Ovary (tissue), 9 donors: ENCODE measurements around the gene BRIP1. TPM values are rescaled to one million over a fixed set of nuclear protein-coding genes. Genes with fewer than 3 reads are reported as not detected.

Source experiments
- DNase-seq, 5 donors: peaks; one replicate each; pipeline ENCODE4 v3.0.0-alpha.2; 2019 to 2020
- H3K27ac ChIP-seq, 2 donors: fragments of 200-600 bp; one replicate each; pipeline versions ENCODE4 v1.5.1 to v1.8.0; 2019 to 2022
- H3K27me3 ChIP-seq: fragments of 200-600 bp; one replicate; pipeline ENCODE4 v1.8.0; 2022
- H3K36me3 ChIP-seq: fragments of 200-600 bp; sonication (generic); one replicate; pipeline ENCODE4 v1.5.1; 2019
- H3K4me1 ChIP-seq: one replicate; pipeline ENCODE4 v1.8.1; 2013; ENCODE audit warnings: mild to moderate bottlenecking, moderate library complexity; ENCODE audit not compliant: insufficient read depth
- H3K4me3 ChIP-seq: fragments of 200-600 bp; sonication (generic); one replicate; pipeline ENCODE4 v1.5.1; 2017
- H3K9me3 ChIP-seq, 2 donors: fragments of 200-600 bp in 1 of 2; sonication (generic) in 1 of 2; one replicate each; pipeline versions ENCODE4 v1.5.1 to v1.8.1; 2013 to 2019; ENCODE audit warnings: mild to moderate bottlenecking in 1 of 2, moderate library complexity in 1 of 2
- EP300 ChIP-seq: sonication (generic); formaldehyde crosslinking; IDR thresholded peaks from one replicate; pipeline ENCODE4 v1.6.1; 2017; ENCODE audit warnings: antibody characterized with exemption
- POLR2A ChIP-seq: fragments of 450-650 bp; IDR thresholded peaks from one replicate; pipeline ENCODE4 v1.6.1; 2017; ENCODE audit warnings: antibody characterized with exemption, mild to moderate bottlenecking, moderate library complexity
- WGBS, 3 donors: extraction: QIAGEN DNeasy Blood & Tissue Kit in 1 of 3; methylation state at CpG; one replicate each; pipeline versions ENCODE4 v1.1.5 to v1.1.7; 2013 to 2017; 5-methylcytosine and 5-hydroxymethylcytosine counted together
- intact Hi-C, 4 donors: fragments of 100-400 bp; cut with DNase I; formaldehyde crosslinking; loops; one replicate each; pipeline versions ENCODE4 v1.11.0 to v1.15.1; 2022 to 2023
- polyA plus RNA-seq, 2 donors: library from polyadenylated mRNA; stranded (reverse); fragments of 200-250 nt in 1 of 2; fragments of 350-450 nt in 1 of 2; fragmentation: Illumina TruSeq in 1 of 2; extraction: RNeasy Lipid Tissue Mini Kit (QIAGEN cat#74804) in 1 of 2; gene quantifications; one replicate each; pipeline ENCODE4 v1.2.3, GENCODE V29; 2013 to 2014
- total RNA-seq, 7 donors: library from RNA; depleted of rRNA in 2 of 7; stranded (reverse); fragments of >200 nt in 2 of 7; fragmentation: NEBNext Ultra II Directional in 3 of 7; extraction: Animal tissue kit (Norgen Biotek cat#: 25700) in 3 of 7; gene quantifications; one replicate each; pipeline versions ENCODE4 v1.1.0 to v1.2.4, GENCODE V29; 2016 to 2023
- TF ChIP-seq, protein P1 (sequence below), 3 donors: fragments of 450-650 bp in 2 of 3; fragments of 200-600 bp in 1 of 3; IDR thresholded peaks; one replicate each; pipeline versions ENCODE4 v1.5.1 to v1.8.0; 2016 to 2022; ENCODE audit warnings: antibody characterized with exemption in 3 of 3, mild to moderate bottlenecking in 1 of 3
- donor health status: DM: no; HTN: no; CAD: no; lungs with moderate emphysema.
- donor health status: DM: no; HTN: no; CAD: no.
- donor health status: Bipolar disorder and iron deficiency.
- donor health status: DM: yes; HTN: yes; CAD: no.
- donor health status: DM: no; HTN: no; CAD: no.
- donor health status: DM: yes; HTN: yes; CAD: no.

BRIP1 gene
- total and polyA plus RNA-seq, 9 donors = 0.11 to 2.3 (median 1.1) TPM

DNA sequence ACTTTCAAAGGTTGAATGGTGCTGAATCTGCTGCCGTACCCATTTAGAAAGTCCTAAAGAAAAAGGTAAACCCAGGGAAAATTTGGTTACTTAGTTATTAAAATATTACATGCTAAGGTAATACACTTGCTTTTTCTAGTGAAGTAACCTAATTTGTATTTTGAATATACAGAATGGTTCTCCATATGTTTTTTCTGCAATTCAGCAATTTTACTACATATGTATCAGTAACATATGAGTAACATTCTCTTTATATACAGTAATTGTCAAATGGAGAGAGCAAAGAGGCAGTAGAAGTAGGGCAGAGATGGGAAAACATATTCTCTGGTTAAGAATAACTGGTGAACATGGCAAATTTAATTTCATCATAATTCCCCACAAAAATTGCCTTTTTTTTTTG is 177.2 kb downstream of the BRIP1 start:
- intact Hi-C loops = no loop called here
- H3K27me3 ChIP-seq = no peaks in the 10 kb centered on the region
- H3K27ac ChIP-seq = no peak overlapping the region
- no peaks in the 10 kb centered on the region for H3K4me1 ChIP-seq
- no peak for DNase-seq
- no peak for TF ChIP-seq EP300
- TF ChIP-seq POLR2A = no peak
- TF ChIP-seq, protein P1, sequence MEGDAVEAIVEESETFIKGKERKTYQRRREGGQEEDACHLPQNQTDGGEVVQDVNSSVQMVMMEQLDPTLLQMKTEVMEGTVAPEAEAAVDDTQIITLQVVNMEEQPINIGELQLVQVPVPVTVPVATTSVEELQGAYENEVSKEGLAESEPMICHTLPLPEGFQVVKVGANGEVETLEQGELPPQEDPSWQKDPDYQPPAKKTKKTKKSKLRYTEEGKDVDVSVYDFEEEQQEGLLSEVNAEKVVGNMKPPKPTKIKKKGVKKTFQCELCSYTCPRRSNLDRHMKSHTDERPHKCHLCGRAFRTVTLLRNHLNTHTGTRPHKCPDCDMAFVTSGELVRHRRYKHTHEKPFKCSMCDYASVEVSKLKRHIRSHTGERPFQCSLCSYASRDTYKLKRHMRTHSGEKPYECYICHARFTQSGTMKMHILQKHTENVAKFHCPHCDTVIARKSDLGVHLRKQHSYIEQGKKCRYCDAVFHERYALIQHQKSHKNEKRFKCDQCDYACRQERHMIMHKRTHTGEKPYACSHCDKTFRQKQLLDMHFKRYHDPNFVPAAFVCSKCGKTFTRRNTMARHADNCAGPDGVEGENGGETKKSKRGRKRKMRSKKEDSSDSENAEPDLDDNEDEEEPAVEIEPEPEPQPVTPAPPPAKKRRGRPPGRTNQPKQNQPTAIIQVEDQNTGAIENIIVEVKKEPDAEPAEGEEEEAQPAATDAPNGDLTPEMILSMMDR (IDR thresholded peaks at IDR 0.05) = no peak
- H3K9me3 ChIP-seq = no peaks in the 10 kb centered on the region
- H3K36me3 ChIP-seq = no peaks in the 10 kb centered on the region
- H3K4me3 ChIP-seq = no peak overlapping the region
- 96 to 97% (median 97%) methylated on average over 1 of the region's 1 CpG for WGBS, 3 donors

GRCh38 chr17:61684818-61685217 is 178.5 kb downstream of the BRIP1 start:
- WGBS, 3 donors = 96 to 98% (median 97%) methylated on average over 5 of the region's 5 CpGs
- no peaks in the 10 kb centered on the region for H3K27me3 ChIP-seq
- intact Hi-C loops = no loop called here
- no peak overlapping the region for H3K27ac ChIP-seq
- no peak for DNase-seq
- no peak overlapping the region for H3K4me3 ChIP-seq
- no peaks in the 10 kb centered on the region for H3K4me1 ChIP-seq
- no peaks in the 10 kb centered on the region for H3K9me3 ChIP-seq
- TF ChIP-seq, protein P1 (IDR thresholded peaks at IDR 0.05) = no peak
- TF ChIP-seq EP300 (no peak), POLR2A (no peak)
- H3K36me3 ChIP-seq = no peaks in the 10 kb centered on the region

- H3K27me3 ChIP-seq = no peaks in the 10 kb centered on the region
- intact Hi-C loops = no loop called here
- H3K27ac ChIP-seq = no peak overlapping the region
- H3K4me3 ChIP-seq = no peak overlapping the region
- DNase-seq = no peak
- no peaks in the 10 kb centered on the region for H3K36me3 ChIP-seq
- TF ChIP-seq, protein P1 (IDR thresholded peaks at IDR 0.05) = no peak
- TF ChIP-seq EP300 = no peak
- no peak for TF ChIP-seq POLR2A
- H3K9me3 ChIP-seq = no peaks in the 10 kb centered on the region
- WGBS, 3 donors = 93 to 98% (median 93%) methylated on average over 1 of the region's 1 CpG
- no peaks in the 10 kb centered on the region for H3K4me1 ChIP-seq
Measured at GRCh38 chr17:61684172-61684571, 179.2 kb downstream of the BRIP1 start.

DNA sequence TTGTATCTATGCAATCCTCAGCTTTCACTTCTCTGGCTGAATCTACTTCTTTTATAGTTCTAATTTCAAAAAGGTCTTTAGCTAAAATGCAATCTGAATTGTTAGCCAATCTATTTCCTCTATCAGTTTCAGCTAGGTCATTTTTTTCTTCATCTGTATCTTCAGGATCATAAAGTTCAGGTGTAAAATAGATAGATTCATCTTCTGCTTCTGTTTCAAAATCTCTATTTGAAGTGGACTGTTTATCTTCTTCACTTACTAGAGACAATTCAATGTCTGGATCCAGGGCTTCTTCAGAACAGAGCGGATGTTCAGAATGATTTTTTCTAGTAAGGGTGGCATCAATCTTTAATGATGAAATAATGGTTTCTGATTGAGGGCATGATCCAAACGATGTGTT is 179.9 kb downstream of the BRIP1 start:
- intact Hi-C loops = no loop called here
- Histone ChIP-seq H3K4me1 (no peaks in the 10 kb centered on the region), H3K9me3 (no peaks in the 10 kb centered on the region), H3K4me3 (no peak overlapping the region), H3K27me3 (no peaks in the 10 kb centered on the region), H3K27ac (no peak overlapping the region), H3K36me3 (no peaks in the 10 kb centered on the region)
- no peak for DNase-seq
- WGBS, 3 donors = 91 to 99% (median 98%) methylated on average over 2 of the region's 2 CpGs
- TF ChIP-seq POLR2A (no peak), EP300 (no peak)
- TF ChIP-seq, protein P1 (IDR thresholded peaks at IDR 0.05) = no peak

DNA sequence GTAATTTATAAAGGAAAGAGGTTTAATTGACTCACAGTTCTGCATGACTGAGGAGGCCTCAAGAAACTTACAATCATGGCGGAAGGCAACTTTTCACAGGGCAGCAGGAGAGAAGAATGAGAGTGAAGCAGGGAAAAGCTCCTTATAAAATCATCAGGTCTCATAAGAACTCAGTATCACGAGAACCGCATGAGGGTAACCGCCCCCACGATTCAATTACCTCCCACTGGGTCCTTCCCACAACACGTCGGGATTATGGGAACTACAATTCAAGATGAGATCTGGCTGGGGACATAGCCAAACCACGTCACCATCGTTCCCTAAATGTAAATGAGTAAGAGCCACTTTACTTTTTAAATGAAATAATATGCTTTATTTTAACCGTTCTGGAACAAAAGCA is 182.4 kb downstream of the BRIP1 start:
- no peak for DNase-seq
- Histone ChIP-seq H3K4me3 (no peak overlapping the region), H3K27ac (no peak overlapping the region), H3K9me3 (no peaks in the 10 kb centered on the region), H3K36me3 (no peaks in the 10 kb centered on the region), H3K27me3 (no peaks in the 10 kb centered on the region), H3K4me1 (no peaks in the 10 kb centered on the region)
- intact Hi-C loops = no loop called here
- no peak for TF ChIP-seq EP300
- 92 to 94% (median 93%) methylated on average over 10 of the region's 10 CpGs for WGBS, 3 donors
